Measurements from ENCODE around the gene RNFT2.

DNA sequence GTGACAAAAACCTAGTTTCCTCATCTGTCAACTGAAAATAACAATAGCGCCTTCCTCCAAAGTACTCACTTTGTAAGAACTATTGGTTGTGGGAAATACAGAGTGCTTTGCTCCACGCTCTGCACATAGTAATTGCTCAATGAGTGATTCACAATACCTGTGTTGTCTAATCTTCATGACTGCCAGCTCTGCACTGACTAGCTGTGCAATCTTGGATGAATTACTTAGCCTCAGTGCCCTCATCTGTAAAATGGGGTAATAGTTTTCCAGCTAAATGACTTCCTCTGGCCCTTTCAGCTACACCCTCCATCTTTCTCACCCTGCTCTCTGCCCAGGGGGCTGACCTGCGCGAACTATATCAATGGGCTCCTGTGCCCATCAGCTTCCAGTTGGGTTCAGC, 42.8 kb downstream of the RNFT2 start:
- no peak for TF ChIP-seq CTCF (IDR thresholded peaks at IDR 0.05; ENCODE audit: low read depth, low read length)
- TF ChIP-seq POLR2A (IDR thresholded peaks at IDR 0.05; ENCODE audit: extremely low read depth, insufficient read length), result no peak
- no peak for TF ChIP-seq MAX (IDR thresholded peaks at IDR 0.05; ENCODE audit: low read depth, low read length)
